GM19240 (cell line): ENCODE results near the gene CITED4.
"Not testable (repeated sequence)": the region's sequence is repeated elsewhere in the genome, so short reads cannot be mapped to it uniquely, and the experiment has no call there.

Experiments
- DNase-seq: peaks from one replicate; pipeline ENCODE4 v3.0.0; 2011; ENCODE audit warnings: low spot score; ENCODE audit not compliant: insufficient read length

Gene CITED4

GRCh38 chr1:40862008-40862863 lies at the start of gene CITED4:
CITED4 (minus strand) TSS chr1:40862363; CDS start chr1:40862127, 236 bp downstream.
- DNase-seq: peak; percentile 96

GRCh38 chr1:40911105-40911504 lies 48.9 kb upstream of the CITED4 start:
- no peak for DNase-seq

GRCh38 chr1:40909281-40909680 lies 47.1 kb upstream of the CITED4 start:
- no peak for DNase-seq

GRCh38 chr1:40908350-40908749 lies 46.2 kb upstream of the CITED4 start:
- DNase-seq: no peak

GRCh38 chr1:40907899-40908298 lies 45.7 kb upstream of the CITED4 start:
- no peak for DNase-seq

GRCh38 chr1:40906781-40907400 lies 44.7 kb upstream of the CITED4 start:
- no peak for DNase-seq

GRCh38 chr1:40905061-40905460 lies 42.9 kb upstream of the CITED4 start:
- no peak for DNase-seq

GRCh38 chr1:40903106-40903505 lies 40.9 kb upstream of the CITED4 start:
- DNase-seq: no peak

GRCh38 chr1:40901886-40902852 lies 40.0 kb upstream of the CITED4 start:
- DNase-seq: no peak

GRCh38 chr1:40899230-40899870 lies 37.2 kb upstream of the CITED4 start:
- DNase-seq: no peak

- DNase-seq: no peak
Observed at GRCh38 chr1:40898431-40898901, 36.3 kb upstream of the CITED4 start.

- DNase-seq: no peak
Observed at GRCh38 chr1:40897513-40897912, 35.4 kb upstream of the CITED4 start.

GRCh38 chr1:40896482-40896881 lies 34.3 kb upstream of the CITED4 start:
- no peak for DNase-seq

- DNase-seq: no peak
Observed at GRCh38 chr1:40895601-40896000, 33.4 kb upstream of the CITED4 start.

- DNase-seq: not testable (repeated sequence)
Observed at GRCh38 chr1:40894858-40895257, 32.7 kb upstream of the CITED4 start.

GRCh38 chr1:40894455-40894854 lies 32.3 kb upstream of the CITED4 start:
- no peak for DNase-seq

- DNase-seq: no peak
Observed at GRCh38 chr1:40893946-40894345, 31.8 kb upstream of the CITED4 start.

- DNase-seq: no peak
Observed at GRCh38 chr1:40892354-40892753, 30.2 kb upstream of the CITED4 start.

- DNase-seq: no peak
Observed at GRCh38 chr1:40890771-40891170, 28.6 kb upstream of the CITED4 start.

GRCh38 chr1:40887652-40888051 lies 25.5 kb upstream of the CITED4 start:
- no peak for DNase-seq

- DNase-seq: no peak
Observed at GRCh38 chr1:40887012-40887378, 24.8 kb upstream of the CITED4 start.
